ENCODE results near the gene B4GALT5.

The B4GALT5 gene

DNA sequence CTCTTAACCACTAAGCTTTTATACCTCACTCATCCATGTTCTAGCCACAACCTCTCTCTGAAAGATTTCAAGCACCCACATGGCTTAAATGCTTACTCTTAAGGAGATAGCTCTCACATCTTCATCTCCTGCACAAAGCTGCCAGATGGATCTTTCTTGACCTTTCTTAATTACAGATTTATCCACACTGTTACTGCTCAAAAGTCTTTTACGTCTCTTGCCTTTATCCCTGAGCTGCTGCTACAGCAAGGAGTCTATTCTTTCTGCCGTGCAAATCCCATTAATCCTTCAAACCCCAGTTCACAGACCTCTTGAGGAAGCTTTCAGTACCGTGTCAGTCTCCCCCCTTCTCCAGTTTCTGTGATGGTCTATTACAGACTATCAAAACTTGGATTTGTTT is 54.6 kb downstream of the B4GALT5 start:
- no peak overlapping the region for H3K4me3 ChIP-seq (ENCODE audit: low read depth, low read length)

GRCh38 chr20:49658508-49658907 is 55.2 kb downstream of the B4GALT5 start:
- no peak overlapping the region for H3K4me3 ChIP-seq (ENCODE audit: low read depth, low read length)

GRCh38 chr20:49657118-49657901 is 56.4 kb downstream of the B4GALT5 start:
- no peak overlapping the region for H3K4me3 ChIP-seq (ENCODE audit: low read depth, low read length)

GRCh38 chr20:49656304-49656703 is 57.4 kb downstream of the B4GALT5 start:
- H3K4me3 ChIP-seq (ENCODE audit: low read depth, low read length), result no peak overlapping the region

- no peak overlapping the region for H3K4me3 ChIP-seq (ENCODE audit: low read depth, low read length)
Measured at GRCh38 chr20:49653925-49654434, 59.7 kb downstream of the B4GALT5 start.

DNA sequence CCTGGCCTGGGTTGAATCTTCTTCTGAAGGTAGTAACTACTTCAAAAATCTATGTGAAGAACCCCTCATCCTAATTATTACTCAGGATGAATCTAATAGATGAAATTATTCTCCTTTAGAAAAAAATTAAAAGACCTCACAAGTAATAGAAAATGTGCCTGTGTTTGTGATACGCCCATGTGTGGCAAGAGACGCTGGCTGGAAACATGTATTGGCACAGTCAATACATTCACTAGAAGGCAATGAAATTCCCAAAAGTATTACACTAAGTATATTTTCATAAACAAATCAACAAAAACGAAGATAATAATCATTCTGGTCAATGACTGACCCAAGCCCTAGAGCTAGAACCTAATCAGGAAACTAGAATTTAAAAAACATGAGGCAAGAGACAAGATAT is 64.0 kb downstream of the B4GALT5 start:
- no peak overlapping the region for H3K4me3 ChIP-seq (ENCODE audit: low read depth, low read length)

DNA sequence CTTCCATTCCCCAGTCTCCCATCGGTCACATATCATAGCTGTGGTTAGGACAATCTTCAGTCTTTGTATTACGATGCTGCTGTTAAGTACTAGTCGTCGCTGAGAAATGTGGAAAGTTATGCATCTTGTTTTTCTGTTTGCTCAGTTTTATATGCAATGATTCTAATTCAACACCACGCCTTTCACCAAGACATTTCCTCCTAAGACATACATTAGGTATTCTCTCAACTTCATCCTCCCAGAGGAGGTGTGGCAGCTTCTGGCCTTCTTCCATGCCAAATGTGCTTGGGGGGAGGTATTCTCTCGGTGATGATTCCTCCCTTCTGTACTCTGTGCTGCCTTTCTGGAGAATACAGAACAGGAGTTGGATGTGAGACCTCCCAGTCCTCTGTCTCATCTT is 66.1 kb downstream of the B4GALT5 start:
- no peak overlapping the region for H3K4me3 ChIP-seq (ENCODE audit: low read depth, low read length)

DNA sequence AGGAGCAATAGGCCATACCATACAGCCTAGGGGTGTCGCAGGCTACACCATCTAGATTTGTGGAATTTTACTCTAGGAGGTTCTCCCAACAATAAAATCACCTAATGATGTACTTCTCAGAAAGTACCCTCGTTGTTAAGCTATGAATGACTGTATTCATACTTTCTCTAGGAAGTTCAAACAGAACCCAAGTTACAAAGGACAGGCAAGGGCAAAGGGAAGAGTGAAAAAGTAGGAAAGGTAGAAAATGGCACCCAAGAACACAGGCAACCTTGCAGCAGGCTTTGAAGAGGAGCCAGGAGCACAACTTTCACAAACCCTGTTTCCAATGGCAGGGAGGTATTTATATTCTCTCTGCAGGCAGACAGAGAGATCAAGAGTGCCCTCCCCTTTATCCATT is 67.2 kb downstream of the B4GALT5 start:
- H3K4me3 ChIP-seq (ENCODE audit: low read depth, low read length), result no peak overlapping the region

DNA sequence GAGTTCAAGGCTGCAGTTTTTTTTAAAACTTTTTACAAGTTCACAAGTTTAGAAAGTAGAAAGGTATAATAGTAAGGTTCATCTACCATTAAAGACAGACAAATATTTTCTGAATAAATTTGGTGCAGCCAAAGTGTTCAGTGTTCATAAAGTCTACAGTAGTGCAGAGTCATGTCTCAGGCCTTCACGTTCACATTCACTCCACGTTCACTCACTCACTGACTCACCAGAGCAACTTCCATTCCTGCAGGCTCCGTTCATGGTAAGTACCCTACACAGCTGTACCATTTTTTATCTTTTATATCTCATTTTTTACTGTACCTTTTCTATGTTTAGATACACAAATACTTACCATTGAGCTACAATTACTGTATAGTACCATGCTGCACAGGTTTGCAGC is 67.6 kb downstream of the B4GALT5 start:
- no peak overlapping the region for H3K4me3 ChIP-seq (ENCODE audit: low read depth, low read length)

GRCh38 chr20:49644980-49645565 is 68.6 kb downstream of the B4GALT5 start:
- H3K4me3 ChIP-seq (ENCODE audit: low read depth, low read length), result no peak overlapping the region

DNA sequence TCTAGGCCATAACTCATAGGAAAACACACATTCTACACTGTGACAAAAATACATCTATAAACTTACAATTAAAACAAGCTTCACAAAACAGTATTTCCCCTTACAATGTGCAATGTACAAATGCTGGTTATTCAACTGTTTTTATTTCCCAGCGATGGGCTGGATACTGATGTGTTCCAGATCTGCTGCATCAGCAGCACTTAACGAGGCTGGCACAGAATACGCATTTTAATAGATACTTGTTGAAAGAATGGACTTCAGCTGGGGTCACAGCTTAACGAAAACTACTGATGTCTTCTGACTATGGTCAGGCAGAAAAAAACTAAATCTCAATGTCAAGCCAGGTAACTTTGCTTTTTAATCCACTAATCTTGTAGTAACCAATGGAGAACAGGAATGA is 70.9 kb downstream of the B4GALT5 start:
- H3K4me3 ChIP-seq (ENCODE audit: low read depth, low read length), result no peak overlapping the region

DNA sequence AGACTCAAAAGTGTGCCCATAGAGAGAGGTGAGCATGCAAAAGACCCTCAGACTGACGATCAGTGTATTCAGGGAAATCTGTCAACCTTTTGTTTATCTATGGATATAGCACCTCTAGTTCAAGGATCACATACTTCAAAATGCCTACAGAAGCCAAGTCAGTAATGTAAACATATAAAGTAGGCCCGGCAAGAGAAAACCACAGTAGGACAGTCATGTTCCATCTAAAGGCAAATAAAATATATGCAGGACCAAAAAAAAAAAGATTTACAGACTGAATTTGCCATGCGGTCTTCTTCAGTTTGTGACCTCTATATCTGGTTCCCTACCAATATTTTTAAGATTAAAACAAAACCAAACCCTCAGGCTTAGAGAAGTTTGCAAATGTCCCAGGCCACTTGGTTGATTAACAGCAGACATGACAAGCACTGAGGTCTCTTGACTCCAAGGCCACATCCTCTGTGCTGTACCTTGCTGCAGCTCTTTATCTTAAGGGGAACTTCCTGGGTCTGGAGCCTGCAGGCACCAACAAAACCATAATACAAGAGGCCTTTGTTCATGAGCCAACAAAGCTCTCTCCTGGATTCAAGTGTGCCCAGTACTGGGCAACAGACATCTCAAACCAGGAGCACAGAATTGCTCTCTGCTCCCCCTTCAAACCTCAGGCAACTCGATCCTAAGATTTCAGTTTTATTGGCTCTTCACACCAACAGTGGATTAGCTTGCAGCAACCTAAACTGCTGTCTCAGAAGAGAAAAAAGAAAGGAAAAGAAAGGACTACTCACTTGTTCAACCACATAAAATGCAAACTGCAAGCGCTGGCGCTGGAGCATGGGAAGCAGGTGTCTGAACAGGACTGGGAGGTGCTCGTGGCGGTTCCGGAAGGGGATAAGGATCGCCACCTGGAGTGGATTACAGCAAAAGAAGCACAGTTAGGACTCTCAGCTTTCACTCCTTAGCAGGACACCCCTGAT is 71.7 kb downstream of the B4GALT5 start:
- H3K4me3 ChIP-seq (ENCODE audit: low read depth, low read length), result no peak overlapping the region

DNA sequence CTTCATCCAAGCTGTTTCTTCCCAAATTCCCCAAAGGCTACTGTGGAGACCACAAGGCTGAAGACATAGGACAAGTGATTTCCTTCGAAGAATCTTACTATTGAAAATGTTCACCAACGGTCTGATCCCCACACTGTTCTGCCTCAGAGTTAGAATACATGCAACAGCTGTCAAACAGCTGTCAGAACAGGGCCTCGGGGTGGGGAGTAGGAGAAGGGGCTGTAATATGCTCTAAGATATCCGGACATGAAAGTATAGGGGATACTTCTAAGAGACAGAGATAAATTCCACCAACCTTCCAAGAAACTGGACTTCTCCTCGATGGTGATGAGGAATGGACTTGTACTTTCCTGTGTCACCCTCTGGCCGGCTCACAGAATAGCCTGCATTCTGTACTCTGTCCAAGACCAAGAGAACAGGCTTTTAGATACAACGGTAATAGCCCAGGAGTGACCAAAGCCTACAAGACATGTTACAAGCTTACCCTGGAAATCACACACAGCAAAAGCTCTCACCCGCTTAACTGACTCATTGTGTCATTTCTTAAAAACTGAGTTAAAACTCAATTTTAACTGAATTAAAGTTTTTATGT is 76.5 kb downstream of the B4GALT5 start:
- no peak overlapping the region for H3K4me3 ChIP-seq (ENCODE audit: low read depth, low read length)

GRCh38 chr20:49636447-49636846 is 77.2 kb downstream of the B4GALT5 start:
- no peak overlapping the region for H3K4me3 ChIP-seq (ENCODE audit: low read depth, low read length)

DNA sequence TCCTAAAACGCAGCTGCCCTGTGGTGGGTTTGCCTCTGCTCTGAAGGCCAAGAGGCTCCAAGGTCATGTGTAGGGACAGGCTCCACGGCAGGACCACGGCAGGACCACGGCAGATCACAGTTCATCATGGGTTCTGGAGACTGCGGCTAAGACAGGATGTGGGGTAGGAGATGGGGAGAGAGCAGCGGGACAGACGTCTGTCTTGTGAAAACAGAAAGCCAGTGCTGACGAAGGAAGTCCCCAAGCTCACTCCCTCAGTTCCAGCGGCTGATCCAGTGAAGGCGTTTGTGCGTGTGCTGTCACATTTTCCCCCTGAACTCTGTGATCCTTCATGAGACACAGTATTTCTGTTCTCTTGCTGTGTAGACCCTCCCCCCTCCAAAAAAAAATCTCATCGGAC is 77.8 kb downstream of the B4GALT5 start:
- no peak overlapping the region for H3K4me3 ChIP-seq (ENCODE audit: low read depth, low read length)

- no peak overlapping the region for H3K4me3 ChIP-seq (ENCODE audit: low read depth, low read length)
Measured at GRCh38 chr20:49635166-49635565, 78.5 kb downstream of the B4GALT5 start.

DNA sequence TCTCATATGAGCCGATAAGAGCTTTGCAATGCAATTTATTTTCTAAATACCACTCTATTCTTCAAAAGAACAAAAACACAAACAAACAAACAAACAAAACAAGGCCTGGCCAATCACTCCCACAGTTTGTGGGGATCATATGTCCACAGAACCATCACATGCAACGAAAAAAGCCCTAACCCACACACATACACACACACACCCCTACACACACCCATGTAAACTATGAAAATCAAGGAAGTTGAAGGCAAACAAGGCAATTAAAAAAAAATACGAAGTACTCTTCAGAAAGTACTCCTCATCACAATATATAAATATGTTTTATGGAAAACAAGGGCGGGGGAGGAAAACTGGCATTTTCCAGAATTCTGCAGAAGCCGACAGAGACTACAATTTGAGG is 79.6 kb downstream of the B4GALT5 start:
- H3K4me3 ChIP-seq (ENCODE audit: low read depth, low read length), result no peak overlapping the region

DNA sequence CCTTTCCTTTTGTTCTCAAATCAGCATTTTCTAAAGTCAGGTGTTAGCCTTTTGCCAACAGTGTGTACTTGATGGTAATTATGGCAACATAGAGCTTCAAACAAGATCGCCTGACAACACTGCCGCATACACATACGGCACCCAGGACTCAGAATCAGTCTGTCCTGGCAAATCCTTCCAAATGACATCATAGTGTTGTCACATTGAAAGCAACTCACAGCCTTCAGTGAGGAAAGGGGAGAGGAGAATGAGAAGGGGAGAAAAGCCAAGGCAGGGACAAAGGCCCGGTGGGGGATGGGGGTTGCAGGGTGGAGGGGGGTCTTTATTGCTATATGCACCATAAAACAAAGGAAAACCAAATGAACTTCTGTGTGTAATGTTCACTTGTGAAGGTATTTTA is 80.0 kb downstream of the B4GALT5 start:
- no peak overlapping the region for H3K4me3 ChIP-seq (ENCODE audit: low read depth, low read length)

DNA sequence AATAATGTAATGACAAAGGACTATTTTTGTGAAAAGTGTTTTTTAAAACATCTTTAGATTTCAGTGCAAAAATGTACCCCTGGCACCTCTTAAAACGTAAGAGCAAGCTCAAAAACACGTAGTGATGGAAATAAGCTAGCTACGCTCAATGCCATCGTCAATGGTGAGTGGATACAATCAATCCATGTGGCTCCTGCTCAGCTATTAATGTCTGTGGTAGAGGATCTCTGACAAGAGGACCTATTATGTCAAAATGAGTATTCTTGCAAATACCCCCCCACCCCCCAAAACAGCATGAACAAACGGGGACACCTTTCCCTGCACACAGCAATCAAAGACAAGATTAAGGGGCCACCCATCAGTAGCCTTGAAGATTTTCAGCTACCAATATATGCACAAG is 80.7 kb downstream of the B4GALT5 start:
- H3K4me3 ChIP-seq (ENCODE audit: low read depth, low read length), result no peak overlapping the region

DNA sequence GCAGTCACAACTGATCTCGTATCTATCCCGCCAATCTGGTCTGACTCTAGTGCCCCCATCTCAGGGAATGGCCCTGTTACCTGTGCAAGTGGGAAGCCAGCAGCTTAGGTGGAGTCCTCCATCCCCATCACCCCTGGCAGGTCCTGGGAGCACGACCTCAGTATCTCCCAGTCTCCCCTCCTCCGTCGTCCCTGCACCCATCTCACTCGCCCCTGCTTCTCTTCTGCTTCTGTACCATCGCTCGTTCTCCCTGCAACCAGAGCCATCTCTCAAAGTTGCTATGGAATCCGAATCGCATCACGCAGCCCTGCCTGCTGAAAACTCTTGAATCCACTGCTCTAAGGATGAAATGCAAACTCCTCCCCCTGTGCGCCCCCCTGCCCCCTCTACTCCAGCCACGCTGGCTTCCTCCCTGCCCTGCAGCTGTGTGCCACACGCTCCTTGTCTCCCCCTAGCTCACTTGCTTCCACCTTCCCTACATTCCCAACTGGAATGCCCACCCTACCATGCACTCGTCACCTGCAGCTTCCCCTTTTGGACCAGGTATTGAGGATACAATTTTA is 81.7 kb downstream of the B4GALT5 start:
- H3K4me3 ChIP-seq (ENCODE audit: low read depth, low read length), result no peak overlapping the region
